GM18519 (cell line): ENCODE measurements around the gene RAB37.

Experiments
- ATAC-seq: cut with Tn5 transposase; IDR thresholded peaks from one replicate; pipeline ENCODE4 v1.9.1; 2021; ENCODE audit warnings: mild to moderate bottlenecking, moderate library complexity; ENCODE audit not compliant: unreplicated experiment, low FRiP score

Gene RAB37, protein sequence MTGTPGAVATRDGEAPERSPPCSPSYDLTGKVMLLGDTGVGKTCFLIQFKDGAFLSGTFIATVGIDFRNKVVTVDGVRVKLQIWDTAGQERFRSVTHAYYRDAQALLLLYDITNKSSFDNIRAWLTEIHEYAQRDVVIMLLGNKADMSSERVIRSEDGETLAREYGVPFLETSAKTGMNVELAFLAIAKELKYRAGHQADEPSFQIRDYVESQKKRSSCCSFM

GRCh38 chr17:74736513-74737298 lies at the start of gene RAB37:
TSS of gene RAB37 (plus strand) at chr17:74737256. CDS start at chr17:74737273, 17 bp downstream.
- no peak for ATAC-seq

DNA sequence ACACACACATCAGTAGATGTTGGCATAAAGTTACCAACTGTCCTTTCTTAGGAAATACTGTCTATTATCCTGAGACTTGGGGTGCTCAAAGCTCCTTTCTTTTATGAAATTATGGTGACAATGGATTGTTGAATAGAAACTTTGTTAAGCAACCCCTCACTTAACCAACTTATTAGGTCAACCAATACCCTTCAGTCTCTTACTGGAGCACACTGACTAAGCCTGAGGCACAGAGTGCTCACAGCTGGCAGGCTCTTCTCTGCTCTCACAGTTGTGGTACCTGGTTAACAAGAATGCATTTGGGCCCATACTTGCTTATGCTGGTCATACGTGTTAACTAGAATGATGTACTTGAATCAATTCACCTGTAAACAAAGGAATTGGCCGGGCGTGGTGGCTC lies 49.2 kb upstream of the RAB37 start:
- ATAC-seq = no peak

GRCh38 chr17:74690409-74690825 lies 46.6 kb upstream of the RAB37 start:
- ATAC-seq = no peak

DNA sequence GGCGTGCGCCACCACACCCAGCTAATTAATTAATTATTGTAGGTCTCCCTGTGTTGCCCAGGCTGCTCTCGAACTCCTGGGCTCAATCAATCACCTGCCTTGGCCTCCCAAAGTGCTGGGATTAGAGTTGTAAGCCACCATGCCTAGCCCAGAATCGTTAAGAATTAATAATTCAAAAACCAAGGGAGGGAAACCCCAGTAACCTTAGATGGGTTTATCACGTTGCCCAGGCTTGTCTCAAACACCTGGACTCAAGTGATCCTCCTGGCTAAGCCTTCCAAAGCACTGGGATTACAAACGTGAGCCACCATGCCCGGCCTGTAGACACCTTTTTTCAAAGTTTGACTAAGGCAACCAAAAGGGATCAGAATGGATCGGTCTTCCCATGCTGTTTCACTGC lies 45.9 kb upstream of the RAB37 start:
- ATAC-seq = no peak

GRCh38 chr17:74694081-74694480 lies 43.0 kb upstream of the RAB37 start:
- no peak for ATAC-seq

DNA sequence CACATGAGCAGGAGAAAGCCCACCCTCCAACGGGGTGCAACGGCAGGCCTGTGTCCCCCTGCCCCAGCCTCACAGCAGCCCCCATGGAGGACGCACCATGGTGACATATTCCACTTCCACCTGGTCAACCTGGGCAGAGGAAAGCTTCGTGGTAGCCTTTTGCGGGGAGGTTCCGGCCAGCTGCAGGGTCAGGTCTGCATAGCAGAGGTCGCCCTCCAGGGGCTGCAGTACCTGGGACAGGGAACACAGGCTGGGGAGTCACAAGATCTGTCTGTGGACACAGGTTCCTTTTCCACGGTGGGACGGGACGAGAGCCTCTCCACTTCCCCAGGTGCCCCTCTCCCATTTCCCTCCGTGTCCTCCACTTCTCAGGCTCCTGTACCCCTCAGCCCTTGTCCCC lies 41.4 kb upstream of the RAB37 start:
- ATAC-seq = no peak

- ATAC-seq = no peak
Measured at GRCh38 chr17:74697515-74697914, 39.5 kb upstream of the RAB37 start.

DNA sequence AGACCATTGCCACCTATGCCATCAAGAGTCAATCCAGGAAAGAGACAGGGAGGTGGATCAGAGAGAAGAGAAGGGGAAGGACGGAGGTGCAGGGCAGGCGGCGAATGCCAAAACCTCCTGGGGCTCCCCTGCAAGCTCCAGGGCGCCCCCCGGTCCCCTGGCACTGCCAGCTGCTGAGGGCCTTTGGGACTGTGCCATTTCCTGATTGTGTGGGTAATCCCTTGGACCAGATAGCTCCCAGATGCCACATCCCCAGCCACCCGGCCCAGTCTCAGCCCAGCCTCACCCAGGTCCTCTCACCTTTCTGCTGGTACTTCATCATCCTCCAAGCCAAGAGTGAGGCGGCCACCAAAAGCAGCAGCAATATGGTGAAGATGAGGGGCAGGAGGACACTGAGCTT lies 39.0 kb upstream of the RAB37 start:
- no peak for ATAC-seq

DNA sequence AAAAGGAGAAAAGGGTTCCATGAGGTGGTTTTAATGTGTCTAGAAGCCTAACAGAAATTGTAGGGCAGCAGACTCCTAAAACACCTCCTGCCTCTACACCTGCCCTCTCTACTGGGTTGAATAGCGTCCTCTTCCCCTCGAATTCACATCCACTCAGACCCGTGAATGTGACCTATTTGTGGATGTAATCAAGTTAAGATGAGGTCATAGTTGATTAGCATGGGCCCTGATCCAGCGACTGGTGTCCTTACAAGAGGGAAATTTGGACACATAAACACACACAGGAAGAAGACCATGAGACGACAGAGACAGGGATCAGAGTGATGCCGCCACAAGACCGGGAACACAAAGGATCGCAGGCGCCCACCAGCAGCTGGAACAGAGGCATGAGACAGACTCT lies 37.8 kb upstream of the RAB37 start:
- no peak for ATAC-seq

GRCh38 chr17:74702116-74702871 lies 34.8 kb upstream of the RAB37 start:
- no peak for ATAC-seq

GRCh38 chr17:74703311-74703710 lies 33.7 kb upstream of the RAB37 start:
- no peak for ATAC-seq

DNA sequence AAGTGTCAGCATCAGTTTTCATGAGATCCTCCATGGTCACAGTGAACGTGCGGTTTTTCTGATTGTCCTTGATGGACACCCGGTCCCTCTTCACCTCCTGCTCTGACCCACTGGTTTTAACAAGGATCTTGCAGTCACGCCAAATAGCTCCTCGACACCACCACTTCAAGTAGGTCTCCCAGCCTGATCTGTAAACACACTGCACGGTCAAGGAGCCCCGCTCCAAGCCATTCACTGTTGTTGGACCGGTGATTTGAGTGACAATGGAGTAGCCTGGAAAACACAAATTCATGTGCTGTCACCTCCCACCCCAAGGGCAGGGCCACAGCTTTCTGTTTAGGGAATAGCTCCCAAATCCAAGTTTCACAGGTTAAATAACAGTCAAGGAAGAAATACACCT lies 32.5 kb upstream of the RAB37 start:
- ATAC-seq = no peak

GRCh38 chr17:74711058-74711824 lies 25.8 kb upstream of the RAB37 start:
- ATAC-seq = no peak

DNA sequence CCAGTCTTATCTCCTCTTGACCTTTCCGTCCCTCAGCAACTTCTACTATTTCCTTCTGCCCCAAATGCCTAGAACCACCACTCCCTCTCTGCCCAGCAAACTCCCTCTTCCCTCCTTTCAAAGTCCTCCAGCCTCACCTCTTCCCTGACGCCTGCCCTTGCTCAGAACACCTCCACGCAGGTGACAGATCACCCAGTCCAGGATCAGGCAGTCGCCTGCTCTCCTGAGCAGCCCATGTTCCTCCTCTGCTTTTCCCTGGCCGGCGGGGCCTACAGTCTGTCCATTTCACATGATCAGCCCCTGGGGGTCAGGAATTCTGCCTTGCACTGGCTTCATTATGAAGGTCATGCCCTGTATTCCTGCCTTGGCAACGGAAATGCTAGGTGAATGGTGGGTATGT lies 24.8 kb upstream of the RAB37 start:
- no peak for ATAC-seq

- ATAC-seq = no peak
Measured at GRCh38 chr17:74712756-74713155, 24.3 kb upstream of the RAB37 start, which contains the start of gene CD300LF. TSS of gene CD300LF (minus strand) at chr17:74712923. CDS start at chr17:74712866, 57 bp downstream.

GRCh38 chr17:74713171-74713755 lies 23.8 kb upstream of the RAB37 start:
- ATAC-seq = no peak

- ATAC-seq = no peak
Measured at GRCh38 chr17:74715144-74715543, 21.9 kb upstream of the RAB37 start.

GRCh38 chr17:74720506-74720905 lies 16.6 kb upstream of the RAB37 start:
- ATAC-seq = no peak

DNA sequence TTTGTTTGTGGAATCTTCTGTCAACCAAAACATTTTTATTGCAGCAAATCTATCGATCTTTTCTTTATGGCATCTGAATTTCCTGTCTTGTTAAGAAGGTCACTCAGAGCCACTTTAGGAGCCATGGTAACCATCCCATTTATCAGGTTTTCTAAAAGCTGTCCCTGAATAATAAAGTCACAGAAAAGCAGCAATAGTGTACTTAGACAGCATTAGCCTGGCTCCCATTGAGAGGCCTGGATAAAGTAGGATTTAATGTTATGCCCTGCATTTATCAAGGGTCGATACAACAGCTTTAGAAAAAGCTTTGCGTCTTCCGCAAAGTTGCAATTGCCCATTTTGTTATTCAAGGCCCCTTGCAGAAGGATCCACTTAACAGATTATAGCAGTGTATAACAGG lies 14.3 kb upstream of the RAB37 start:
- ATAC-seq = no peak

DNA sequence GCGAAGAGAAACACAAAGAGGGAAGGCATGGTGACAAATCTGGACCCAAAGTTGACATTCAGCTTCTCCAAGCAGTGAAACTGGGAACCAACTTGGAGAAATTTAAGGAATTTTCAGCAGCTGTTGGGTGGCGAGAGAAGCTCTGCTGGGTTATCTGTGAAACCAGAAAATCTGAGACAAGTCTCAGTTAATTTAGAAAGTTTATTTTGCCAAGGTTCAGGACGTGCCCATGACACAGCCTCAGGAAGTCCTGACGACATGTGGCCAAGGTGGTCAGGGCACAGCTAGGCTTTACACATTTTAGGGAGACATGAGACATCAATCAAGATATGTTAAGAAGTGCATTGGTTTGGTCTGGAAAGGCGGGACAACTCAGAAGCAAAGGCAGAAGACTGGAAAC lies 13.2 kb upstream of the RAB37 start:
- ATAC-seq = no peak
